Epithelial cell of prostate (primary cell): ENCODE data around the gene ITGAD.

ENCODE experiments used
- DNase-seq: peaks from one replicate; pipeline ENCODE4 v3.0.0-alpha.2; 2011; ENCODE audit warnings: low read depth, low spot score
- H3K27ac ChIP-seq: fragments of 450-650 bp; 2 replicates; pipeline ENCODE4 v1.5.1; 2017; ENCODE audit warnings: mild to moderate bottlenecking

ITGAD gene

GRCh38 chr16:31471875-31472708 lies 79.0 kb downstream of the ITGAD start, which contains the start of gene TGFB1I1:
TGFB1I1 (plus strand) TSS chr16:31472152; CDS start chr16:31472189, 37 bp downstream.
- DNase-seq = no peak
- H3K27ac ChIP-seq = peak within 1 kb of the TSS; percentile 70

- peak overlapping the region; percentile 70 for H3K27ac ChIP-seq
Observed at GRCh38 chr16:31472709-31473203, 79.6 kb downstream of the ITGAD start.

DNA sequence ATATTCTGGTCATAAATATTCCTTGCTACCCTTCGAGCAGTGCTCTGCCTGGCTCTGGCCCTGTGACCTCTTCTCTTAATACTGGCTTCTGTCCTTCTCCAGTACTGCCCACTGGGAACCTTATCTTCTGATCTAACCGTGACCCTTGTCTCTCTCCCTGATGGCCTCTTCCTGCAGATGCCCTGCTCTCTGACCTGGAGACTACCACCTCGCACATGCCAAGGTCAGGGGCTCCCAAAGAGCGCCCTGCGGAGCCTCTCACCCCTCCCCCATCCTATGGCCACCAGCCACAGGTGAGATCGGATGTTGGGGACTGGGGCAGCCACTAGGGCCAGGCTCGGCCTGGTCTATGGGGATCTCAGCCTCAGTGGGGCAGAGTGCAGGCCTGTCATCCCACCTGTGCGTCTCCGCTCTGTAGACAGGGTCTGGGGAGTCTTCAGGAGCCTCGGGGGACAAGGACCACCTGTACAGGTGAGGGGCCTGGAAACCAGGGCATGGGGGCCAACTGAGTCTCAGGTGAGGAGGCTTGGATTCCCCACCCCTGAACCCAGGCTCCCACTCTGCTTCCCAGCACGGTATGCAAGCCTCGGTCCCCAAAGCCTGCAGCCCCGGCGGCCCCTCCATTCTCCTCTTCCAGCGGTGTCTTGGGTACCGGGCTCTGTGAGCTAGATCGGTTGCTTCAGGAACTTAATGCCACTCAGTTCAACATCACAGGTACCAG lies 80.3 kb downstream of the ITGAD start:
- DNase-seq = no peak
- no peak overlapping the region for H3K27ac ChIP-seq

More at GRCh38 chr16:31472709-31473203, 79.6 kb downstream of the ITGAD start:
- DNase-seq = peak; percentile 51

- no peak overlapping the region for H3K27ac ChIP-seq
- no peak for DNase-seq
Observed at GRCh38 chr16:31474173-31474714, 81.1 kb downstream of the ITGAD start.

DNA sequence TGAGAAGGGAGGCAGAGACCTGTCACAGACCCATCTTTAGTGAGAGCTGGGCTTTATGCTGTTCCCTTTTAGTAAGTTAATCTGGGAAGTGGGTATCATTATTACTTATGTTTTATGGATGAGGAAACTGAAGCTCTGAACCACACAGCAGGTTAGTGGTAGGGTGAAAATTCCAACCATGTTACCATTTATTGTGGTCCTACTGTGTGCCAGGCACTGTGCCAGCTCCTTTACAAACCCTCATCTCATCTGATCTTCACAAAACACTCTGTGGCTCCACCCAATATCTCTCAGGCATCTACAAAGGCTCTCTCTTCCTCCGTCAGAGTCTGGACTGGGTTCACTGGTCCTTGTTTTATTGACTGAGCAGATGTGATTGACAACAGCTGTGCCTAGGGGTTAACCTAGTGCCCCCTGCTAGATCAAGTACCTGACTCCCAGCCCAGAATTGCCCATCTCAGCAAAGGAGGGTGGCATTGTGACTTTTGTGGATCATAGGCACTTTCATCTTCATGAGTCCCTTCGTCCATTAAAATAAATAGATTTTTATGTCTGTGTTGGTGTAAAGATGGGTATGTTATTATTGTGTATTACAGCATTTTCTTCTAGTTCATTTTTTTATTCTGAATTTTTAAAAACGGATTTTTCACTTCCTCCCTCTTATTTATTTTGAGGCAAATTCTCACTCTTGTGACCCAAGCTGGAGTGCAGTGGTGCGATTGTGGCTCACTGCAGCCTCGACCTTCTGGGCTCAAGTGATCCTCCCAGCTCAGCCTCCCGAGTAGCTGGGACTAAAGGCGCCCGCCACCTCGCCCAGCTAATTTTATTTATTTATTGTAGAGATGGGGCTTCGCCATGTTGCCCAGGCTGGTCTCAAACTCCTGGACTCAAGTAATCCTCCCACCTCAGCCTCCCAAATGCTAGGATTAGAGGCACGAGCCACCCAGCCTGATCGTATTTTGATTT lies 81.9 kb downstream of the ITGAD start:
- DNase-seq = no peak
- no peak overlapping the region for H3K27ac ChIP-seq

DNA sequence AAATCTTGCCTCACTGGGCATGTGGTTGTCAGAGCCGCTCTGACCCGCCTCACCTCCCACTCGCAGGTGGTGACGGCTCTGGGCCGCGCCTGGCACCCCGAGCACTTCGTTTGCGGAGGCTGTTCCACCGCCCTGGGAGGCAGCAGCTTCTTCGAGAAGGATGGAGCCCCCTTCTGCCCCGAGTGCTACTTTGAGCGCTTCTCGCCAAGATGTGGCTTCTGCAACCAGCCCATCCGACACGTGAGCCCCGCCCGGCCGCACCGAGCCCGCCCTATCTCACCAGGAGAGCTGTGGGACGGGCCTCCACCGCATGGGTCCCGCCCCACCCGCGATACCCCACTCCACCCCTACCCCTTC lies 82.8 kb downstream of the ITGAD start:
- DNase-seq = no peak
- no peak overlapping the region for H3K27ac ChIP-seq
